ENCODE results near the gene AMIGO1.

DNA sequence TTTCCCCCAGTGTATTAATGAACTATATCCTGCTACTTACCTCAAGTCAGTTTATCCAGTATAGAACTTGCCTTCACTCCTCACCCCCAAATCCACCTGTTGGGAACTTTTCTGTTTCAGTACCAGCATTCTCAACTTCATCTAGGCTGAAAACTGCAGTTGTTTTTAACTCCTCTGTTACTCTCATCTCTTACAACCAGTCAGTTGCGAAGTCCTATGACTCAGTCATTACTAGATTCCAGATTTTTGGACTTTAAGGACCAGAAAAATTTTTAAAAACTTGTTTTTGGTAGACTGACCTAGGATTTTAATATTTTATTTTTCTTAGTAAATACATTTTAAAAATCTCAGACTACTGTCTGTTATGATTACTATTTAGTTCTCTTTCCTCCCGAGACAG is 47.0 kb upstream of the AMIGO1 start:
- TF ChIP-seq, protein P1, sequence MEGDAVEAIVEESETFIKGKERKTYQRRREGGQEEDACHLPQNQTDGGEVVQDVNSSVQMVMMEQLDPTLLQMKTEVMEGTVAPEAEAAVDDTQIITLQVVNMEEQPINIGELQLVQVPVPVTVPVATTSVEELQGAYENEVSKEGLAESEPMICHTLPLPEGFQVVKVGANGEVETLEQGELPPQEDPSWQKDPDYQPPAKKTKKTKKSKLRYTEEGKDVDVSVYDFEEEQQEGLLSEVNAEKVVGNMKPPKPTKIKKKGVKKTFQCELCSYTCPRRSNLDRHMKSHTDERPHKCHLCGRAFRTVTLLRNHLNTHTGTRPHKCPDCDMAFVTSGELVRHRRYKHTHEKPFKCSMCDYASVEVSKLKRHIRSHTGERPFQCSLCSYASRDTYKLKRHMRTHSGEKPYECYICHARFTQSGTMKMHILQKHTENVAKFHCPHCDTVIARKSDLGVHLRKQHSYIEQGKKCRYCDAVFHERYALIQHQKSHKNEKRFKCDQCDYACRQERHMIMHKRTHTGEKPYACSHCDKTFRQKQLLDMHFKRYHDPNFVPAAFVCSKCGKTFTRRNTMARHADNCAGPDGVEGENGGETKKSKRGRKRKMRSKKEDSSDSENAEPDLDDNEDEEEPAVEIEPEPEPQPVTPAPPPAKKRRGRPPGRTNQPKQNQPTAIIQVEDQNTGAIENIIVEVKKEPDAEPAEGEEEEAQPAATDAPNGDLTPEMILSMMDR (conservative IDR thresholded peaks at IDR 0.05; ENCODE audit: low read length): no peak
- no peak for TF ChIP-seq EZH2phosphoT487 (IDR thresholded peaks at IDR 0.05; ENCODE audit: borderline replicate concordance)

All from Loucy (cell line).